Activated CD8-positive, alpha-beta memory T cell treated with anti-CD3 and anti-CD28 coated beads, Interleukin-2, amount 10 ng/mL, durations not matched to agents 7 days and 5 days (primary cell): ENCODE measurements around the gene RIT2. TPM values are rescaled to one million over a fixed set of nuclear protein-coding genes. Genes with fewer than 3 reads are reported as not detected.

Experiments
- ATAC-seq: fragments of 150-1000 bp; cut with Tn5 transposase; one replicate; pipeline ENCODE4 v1.10.0; 2021; ENCODE audit warnings: moderate library complexity
- CTCF ChIA-PET: fragments of 350-600 bp; sonication (Branson Sonifier 250); formaldehyde crosslinking; loops from one replicate; lab custom pipeline; 2021; ENCODE audit warnings: antibody characterized with exemption; lab: Charles Lee
- DNase-seq: peaks from one replicate; pipeline ENCODE4 v3.0.0-alpha.2; 2020
- H3K27ac Mint-ChIP-seq: one replicate; pipeline ENCODE4 v1.8.0; 2021; ENCODE audit warnings: mild to moderate bottlenecking, mixed read lengths
- H3K27me3 Mint-ChIP-seq: one replicate; pipeline ENCODE4 v1.8.0; 2021; ENCODE audit warnings: mixed read lengths
- H3K36me3 Mint-ChIP-seq: one replicate; pipeline ENCODE4 v1.8.0; 2021; ENCODE audit warnings: mild to moderate bottlenecking, mixed read lengths
- H3K4me1 Mint-ChIP-seq: one replicate; pipeline ENCODE4 v1.8.0; 2021; ENCODE audit warnings: mixed read lengths
- H3K4me3 Mint-ChIP-seq: one replicate; pipeline ENCODE4 v1.8.0; 2021; ENCODE audit warnings: mild to moderate bottlenecking, moderate library complexity, mixed read lengths
- H3K9me3 Mint-ChIP-seq: one replicate; pipeline ENCODE4 v1.8.0; 2022; ENCODE audit warnings: low read depth, mixed read lengths
- total RNA-seq, 2 experiments: library from RNA; stranded (reverse); gene quantifications; one replicate each; pipeline ENCODE4 v1.2.3, GENCODE V29; 2021

RIT2 gene
- total RNA-seq = not detected

- DNase-seq = no peak
- peaks cover 2% of the 10 kb centered on the region for H3K9me3 Mint-ChIP-seq
- H3K36me3 Mint-ChIP-seq = no peaks in the 10 kb centered on the region
- no peak within 1 kb of the TSS for H3K4me3 Mint-ChIP-seq
- H3K27me3 Mint-ChIP-seq = no peaks in the 10 kb centered on the region
- H3K4me1 Mint-ChIP-seq = no peaks in the 10 kb centered on the region
- CTCF ChIA-PET = no interaction called here
- ATAC-seq = no peak
- no peak within 1 kb of the TSS for H3K27ac Mint-ChIP-seq
These were observed at the start of gene RIT2 for GRCh38 chr18:43115076-43115921. TSS of gene RIT2 (minus strand) at chr18:43115685.

GRCh38 chr18:43161528-43161927 lies 46.0 kb upstream of the RIT2 start:
- peaks cover 2% of the 10 kb centered on the region for H3K9me3 Mint-ChIP-seq
- H3K4me1 Mint-ChIP-seq = no peaks in the 10 kb centered on the region
- H3K4me3 Mint-ChIP-seq = no peak overlapping the region
- no peak for ATAC-seq
- H3K27me3 Mint-ChIP-seq = no peaks in the 10 kb centered on the region
- CTCF ChIA-PET = no interaction called here
- H3K27ac Mint-ChIP-seq = no peak overlapping the region
- DNase-seq = no peak
- H3K36me3 Mint-ChIP-seq = no peaks in the 10 kb centered on the region

GRCh38 chr18:43160509-43160908 lies 45.0 kb upstream of the RIT2 start:
- CTCF ChIA-PET = no interaction called here
- no peak overlapping the region for H3K4me3 Mint-ChIP-seq
- H3K27ac Mint-ChIP-seq = no peak overlapping the region
- H3K27me3 Mint-ChIP-seq = no peaks in the 10 kb centered on the region
- DNase-seq (no peak), ATAC-seq (no peak)
- no peaks in the 10 kb centered on the region for H3K36me3 Mint-ChIP-seq
- no peaks in the 10 kb centered on the region for H3K4me1 Mint-ChIP-seq
- H3K9me3 Mint-ChIP-seq = peaks cover 2% of the 10 kb centered on the region

GRCh38 chr18:43159926-43160325 lies 44.4 kb upstream of the RIT2 start:
- Mint-ChIP-seq H3K36me3 (no peaks in the 10 kb centered on the region), H3K4me3 (no peak overlapping the region), H3K27ac (no peak overlapping the region), H3K9me3 (peaks cover 2% of the 10 kb centered on the region), H3K4me1 (no peaks in the 10 kb centered on the region), H3K27me3 (no peaks in the 10 kb centered on the region)
- ATAC-seq = no peak
- CTCF ChIA-PET = no interaction called here
- DNase-seq = no peak

GRCh38 chr18:43159086-43159770 lies 43.7 kb upstream of the RIT2 start:
- no peak for DNase-seq
- CTCF ChIA-PET = no interaction called here
- ATAC-seq = no peak
- no peaks in the 10 kb centered on the region for H3K36me3 Mint-ChIP-seq
- peaks cover 2% of the 10 kb centered on the region for H3K9me3 Mint-ChIP-seq
- H3K27ac Mint-ChIP-seq = no peak overlapping the region
- H3K4me1 Mint-ChIP-seq = no peaks in the 10 kb centered on the region
- H3K4me3 Mint-ChIP-seq = no peak overlapping the region
- H3K27me3 Mint-ChIP-seq = no peaks in the 10 kb centered on the region

- Mint-ChIP-seq H3K4me3 (no peak overlapping the region), H3K27me3 (no peaks in the 10 kb centered on the region), H3K9me3 (peaks cover 2% of the 10 kb centered on the region), H3K27ac (no peak overlapping the region), H3K36me3 (no peaks in the 10 kb centered on the region), H3K4me1 (no peaks in the 10 kb centered on the region)
- CTCF ChIA-PET = no interaction called here
- ATAC-seq (no peak), DNase-seq (no peak)
These were observed 42.9 kb upstream of the RIT2 start for GRCh38 chr18:43158381-43158780.

- H3K4me3 Mint-ChIP-seq = no peak overlapping the region
- no peaks in the 10 kb centered on the region for H3K27me3 Mint-ChIP-seq
- CTCF ChIA-PET = no interaction called here
- ATAC-seq (no peak), DNase-seq (no peak)
- H3K4me1 Mint-ChIP-seq = no peaks in the 10 kb centered on the region
- peaks cover 4% of the 10 kb centered on the region for H3K9me3 Mint-ChIP-seq
- no peaks in the 10 kb centered on the region for H3K36me3 Mint-ChIP-seq
- no peak overlapping the region for H3K27ac Mint-ChIP-seq
These were observed 40.4 kb upstream of the RIT2 start for GRCh38 chr18:43155842-43156241.

- Mint-ChIP-seq H3K27ac (no peak overlapping the region), H3K4me1 (no peaks in the 10 kb centered on the region), H3K36me3 (no peaks in the 10 kb centered on the region), H3K4me3 (no peak overlapping the region), H3K9me3 (peaks cover 11% of the 10 kb centered on the region), H3K27me3 (no peaks in the 10 kb centered on the region)
- ATAC-seq (no peak), DNase-seq (no peak)
- CTCF ChIA-PET = no interaction called here
These were observed 32.7 kb upstream of the RIT2 start for GRCh38 chr18:43148231-43148630.

GRCh38 chr18:43141208-43141607 lies 25.7 kb upstream of the RIT2 start:
- Mint-ChIP-seq H3K4me1 (no peaks in the 10 kb centered on the region), H3K9me3 (peaks cover 5% of the 10 kb centered on the region), H3K4me3 (no peak overlapping the region), H3K27ac (no peak overlapping the region), H3K36me3 (no peaks in the 10 kb centered on the region), H3K27me3 (no peaks in the 10 kb centered on the region)
- no peak for DNase-seq
- ATAC-seq = no peak
- CTCF ChIA-PET = no interaction called here

- Mint-ChIP-seq H3K4me1 (no peaks in the 10 kb centered on the region), H3K4me3 (no peak overlapping the region), H3K27ac (no peak overlapping the region), H3K27me3 (no peaks in the 10 kb centered on the region), H3K36me3 (no peaks in the 10 kb centered on the region), H3K9me3 (peaks cover 6% of the 10 kb centered on the region)
- CTCF ChIA-PET = no interaction called here
- DNase-seq (no peak), ATAC-seq (no peak)
These were observed 23.9 kb upstream of the RIT2 start for GRCh38 chr18:43139288-43139946.

GRCh38 chr18:43134876-43135275 lies 19.4 kb upstream of the RIT2 start:
- CTCF ChIA-PET = no interaction called here
- no peaks in the 10 kb centered on the region for H3K36me3 Mint-ChIP-seq
- H3K4me3 Mint-ChIP-seq = no peak overlapping the region
- H3K27me3 Mint-ChIP-seq = no peaks in the 10 kb centered on the region
- DNase-seq = no peak
- H3K9me3 Mint-ChIP-seq = peaks cover 3% of the 10 kb centered on the region
- ATAC-seq = no peak
- H3K4me1 Mint-ChIP-seq = no peaks in the 10 kb centered on the region
- no peak overlapping the region for H3K27ac Mint-ChIP-seq

GRCh38 chr18:43130716-43131260 lies 15.3 kb upstream of the RIT2 start:
- CTCF ChIA-PET = no interaction called here
- Mint-ChIP-seq H3K27ac (no peak overlapping the region), H3K27me3 (no peaks in the 10 kb centered on the region), H3K9me3 (peaks cover 3% of the 10 kb centered on the region), H3K4me1 (no peaks in the 10 kb centered on the region), H3K4me3 (no peak overlapping the region), H3K36me3 (no peaks in the 10 kb centered on the region)
- ATAC-seq (no peak), DNase-seq (no peak)

- Mint-ChIP-seq H3K9me3 (no peaks in the 10 kb centered on the region), H3K4me1 (no peaks in the 10 kb centered on the region), H3K36me3 (no peaks in the 10 kb centered on the region), H3K27me3 (no peaks in the 10 kb centered on the region), H3K4me3 (no peak overlapping the region), H3K27ac (no peak overlapping the region)
- CTCF ChIA-PET = no interaction called here
- DNase-seq = no peak
- no peak for ATAC-seq
These were observed 14.6 kb upstream of the RIT2 start for GRCh38 chr18:43129946-43130524.
